OCI-LY7 (cell line): ENCODE measurements around the gene UNC13B. TPM values are rescaled to one million over a fixed set of nuclear protein-coding genes. Genes with fewer than 3 reads are reported as not detected.

Experiments used
- BruUV-seq: library from RNA; stranded (reverse); fragments of 400-500 nt; replicated peaks from 2 replicates; lab custom pipeline; 2021; lab: Mats Ljungman, UMichigan
- CTCF ChIA-PET: fragments of 300-600 bp; sonication (Branson Sonifier 250); formaldehyde crosslinking; loops from one replicate; lab custom pipeline; 2022; ENCODE audit warnings: antibody characterized with exemption; ENCODE audit not compliant: unreplicated experiment; lab: Charles Lee
- POLR2A ChIA-PET: fragments of 300-600 bp; sonication (Branson Sonifier 250); formaldehyde crosslinking; loops from one replicate; lab custom pipeline; 2022; ENCODE audit warnings: antibody characterized with exemption; lab: Charles Lee
- DNase-seq: peaks from one replicate; pipeline ENCODE4 v3.0.0-alpha.2; 2015; ENCODE audit warnings: low spot score
- H2AFZ ChIP-seq: fragments of 200-600 bp; sonication (generic), shearing (Covaris generic); 2 replicates; pipeline ENCODE4 v1.6.1; 2014; ENCODE audit warnings: mild to moderate bottlenecking, antibody characterized with exemption, low read length, moderate library complexity
- H3K27ac ChIP-seq: fragments of 200-600 bp; sonication (generic); 2 replicates; pipeline ENCODE4 v1.5.1; 2014; ENCODE audit warnings: mixed run types, low read depth, mild to moderate bottlenecking, moderate library complexity, low read length, inconsistent platforms; ENCODE audit not compliant: poor library complexity, severe bottlenecking
- H3K36me3 ChIP-seq: fragments of 200-600 bp; sonication (generic); 2 replicates; pipeline ENCODE4 v1.6.1; 2014; ENCODE audit warnings: mild to moderate bottlenecking, antibody characterized with exemption, low read length, moderate library complexity, mixed read lengths; ENCODE audit not compliant: insufficient read depth
- H3K4me1 ChIP-seq: fragments of 200-600 bp; sonication (generic); 2 replicates; pipeline ENCODE4 v1.5.1; 2014; ENCODE audit warnings: mild to moderate bottlenecking, low read length; ENCODE audit not compliant: insufficient read depth, poor library complexity, severe bottlenecking
- H3K4me2 ChIP-seq: fragments of 200-600 bp; sonication (generic); 2 replicates; pipeline ENCODE4 v1.6.1; 2014; ENCODE audit warnings: mild to moderate bottlenecking, low read length
- H3K4me3 ChIP-seq: fragments of 200-600 bp; sonication (generic); 2 replicates; pipeline ENCODE4 v1.5.1; 2014; ENCODE audit warnings: mild to moderate bottlenecking, low read depth, low read length; ENCODE audit not compliant: poor library complexity, severe bottlenecking
- H3K79me2 ChIP-seq: fragments of 200-600 bp; sonication (generic); 2 replicates; pipeline ENCODE4 v1.6.1; 2016; ENCODE audit warnings: low read depth, mild to moderate bottlenecking, low read length, moderate library complexity, mixed read lengths; ENCODE audit not compliant: insufficient read depth
- H3K9me2 ChIP-seq: fragments of 200-600 bp; sonication (generic); 2 replicates; pipeline ENCODE4 v1.6.1; 2016; ENCODE audit warnings: mild to moderate bottlenecking, low read length, mixed read lengths; ENCODE audit not compliant: insufficient read depth
- H3K9me3 ChIP-seq: fragments of 200-600 bp; sonication (generic); 2 replicates; pipeline ENCODE4 v1.6.1; 2014; ENCODE audit warnings: mild to moderate bottlenecking, mixed run types, low read length, mixed read lengths
- H4K20me1 ChIP-seq: fragments of 200-600 bp; sonication (generic); 2 replicates; pipeline ENCODE4 v1.6.1; 2014; ENCODE audit warnings: mild to moderate bottlenecking, antibody characterized with exemption, low read length, moderate library complexity, mixed read lengths; ENCODE audit not compliant: insufficient read depth
- CTCF ChIP-seq: fragments of 200-600 bp; sonication (generic); conservative IDR thresholded peaks from 2 replicates; pipeline ENCODE4 v1.5.1; 2014; ENCODE audit warnings: mild to moderate bottlenecking, antibody characterized with exemption, low read length, moderate library complexity, mixed read lengths
- EZH2phosphoT487 ChIP-seq: fragments of 200-600 bp; sonication (generic); IDR thresholded peaks from 2 replicates; pipeline ENCODE4 v1.6.1; 2018; ENCODE audit warnings: low read depth, borderline replicate concordance, mild to moderate bottlenecking, mixed run types, antibody characterized with exemption, low read length, moderate library complexity, mixed read lengths
- intact Hi-C: fragments of 100-400 bp; cut with micrococcal nuclease; formaldehyde crosslinking; loops from one replicate; pipeline ENCODE4 v1.10.0; 2022; ENCODE audit not compliant: unreplicated experiment
- total RNA-seq, 2 experiments: library from RNA; depleted of rRNA in 1 of 2; stranded (reverse); fragments of >200 nt in 1 of 2; shearing (Covaris generic) in 1 of 2; gene quantifications; 2 replicates each; pipeline ENCODE4 v1.2.3, GENCODE V29; 2014 to 2022

UNC13B gene
- total RNA-seq, 2 experiments from 2014 or later: 1.7 to 5.8 TPM

- Histone ChIP-seq H4K20me1 (no peaks in the 10 kb centered on the region), H3K4me3 (no peak overlapping the region), H3K9me2 (no peaks in the 10 kb centered on the region), H3K27ac (no peak overlapping the region), H3K36me3 (no peaks in the 10 kb centered on the region), H3K9me3 (no peaks in the 10 kb centered on the region), H3K4me2 (no peak overlapping the region), H3K4me1 (no peaks in the 10 kb centered on the region), H3K79me2 (no peaks in the 10 kb centered on the region), H2AFZ (no peak overlapping the region)
- POLR2A ChIA-PET: interaction anchor here (0.7 kb wide), 1 partner anchor 8 kb away, joined by 3 read pairs; no protein-coding TSS in a partner anchor
- no peak for DNase-seq
- TF ChIP-seq EZH2phosphoT487 (no peak), CTCF (no peak)
- CTCF ChIA-PET: no interaction called here
- BruUV-seq: no TSS peak
- intact Hi-C loops: no loop called here
Measured at GRCh38 chr9:35211854-35212253, 50.0 kb downstream of the UNC13B start.

- Histone ChIP-seq H3K4me2 (no peak overlapping the region), H3K79me2 (no peaks in the 10 kb centered on the region), H3K27ac (no peak overlapping the region), H3K4me1 (no peaks in the 10 kb centered on the region), H2AFZ (no peak overlapping the region), H4K20me1 (no peaks in the 10 kb centered on the region), H3K36me3 (no peaks in the 10 kb centered on the region), H3K9me3 (no peaks in the 10 kb centered on the region; the same call in 1 of the 2 replicates), H3K4me3 (no peak overlapping the region), H3K9me2 (no peaks in the 10 kb centered on the region)
- no TSS peak for BruUV-seq
- intact Hi-C loops: no loop called here
- no peak for DNase-seq
- POLR2A ChIA-PET: no interaction called here
- CTCF ChIA-PET: no interaction called here
- no peak for TF ChIP-seq CTCF
- no peak for TF ChIP-seq EZH2phosphoT487
Measured at GRCh38 chr9:35220659-35221338, 59.0 kb downstream of the UNC13B start.

- H3K4me3 ChIP-seq: no peak overlapping the region
- ChIA-PET POLR2A (no interaction called here), CTCF (interaction anchor here (0.6 kb wide), 1 partner anchor 176 kb away, joined by 4 read pairs; no protein-coding TSS in a partner anchor)
- H3K9me2 ChIP-seq: no peaks in the 10 kb centered on the region
- no peaks in the 10 kb centered on the region for H3K36me3 ChIP-seq
- H3K9me3 ChIP-seq: no peaks in the 10 kb centered on the region; the same call in 1 of the 2 replicates
- no TSS peak for BruUV-seq
- no peaks in the 10 kb centered on the region for H4K20me1 ChIP-seq
- no peak for DNase-seq
- intact Hi-C loops: no loop called here
- no peaks in the 10 kb centered on the region for H3K4me1 ChIP-seq
- H3K27ac ChIP-seq: no peak overlapping the region
- no peak overlapping the region for H3K4me2 ChIP-seq
- TF ChIP-seq CTCF (no peak), EZH2phosphoT487 (no peak)
- H3K79me2 ChIP-seq: no peaks in the 10 kb centered on the region
- no peak overlapping the region for H2AFZ ChIP-seq
Measured at GRCh38 chr9:35225677-35226076, 63.9 kb downstream of the UNC13B start.
